Breast epithelium (tissue), 4 donors: ENCODE measurements around the gene PDLIM5. TPM values are rescaled to one million over a fixed set of nuclear protein-coding genes. Genes with fewer than 3 reads are reported as not detected.

ENCODE experiments used
- DNase-seq, 2 donors: peaks; one replicate each; pipeline ENCODE4 v3.0.0-alpha.2; 2019; ENCODE audit warnings: low spot score in 2 of 2
- H3K27ac ChIP-seq, 2 donors: fragments of 200-600 bp; sonication (generic) in 1 of 2; one replicate each; pipeline ENCODE4 v1.5.1; 2016 to 2019; ENCODE audit warnings: mild to moderate bottlenecking in 1 of 2
- H3K27me3 ChIP-seq, 2 donors: fragments of 200-600 bp; sonication (generic) in 1 of 2; one replicate each; pipeline versions ENCODE4 v1.5.1 to v1.6.0; 2017 to 2019; ENCODE audit warnings: control low read depth in 1 of 2, mild to moderate bottlenecking in 1 of 2
- H3K36me3 ChIP-seq: fragments of 200-600 bp; one replicate; pipeline ENCODE4 v1.5.1; 2019
- H3K4me1 ChIP-seq, 2 donors: fragments of 200-600 bp; sonication (generic); one replicate each; pipeline ENCODE4 v1.5.1; 2016 to 2019; ENCODE audit warnings: control low read depth in 1 of 2
- H3K4me3 ChIP-seq, 3 donors: fragments of 200-600 bp; sonication (generic); 1 replicate in 2 of 3; 2 replicates in 1 of 3; pipeline ENCODE4 v1.5.1; 2016 to 2019; ENCODE audit warnings: mild to moderate bottlenecking in 3 of 3, moderate library complexity in 2 of 3
- H3K9me3 ChIP-seq, 2 donors: fragments of 200-600 bp; sonication (generic) in 1 of 2; one replicate each; pipeline ENCODE4 v1.5.1; 2016 to 2019; ENCODE audit warnings: control low read depth in 1 of 2
- POLR2A ChIP-seq: fragments of 450-650 bp; IDR thresholded peaks from one replicate; pipeline ENCODE4 v1.6.1; 2016; ENCODE audit warnings: antibody characterized with exemption, mild to moderate bottlenecking, moderate library complexity
- POLR2AphosphoS5 ChIP-seq, 3 donors: sonication (generic); formaldehyde crosslinking; IDR thresholded peaks; one replicate each; pipeline ENCODE4 v1.6.1; 2017; ENCODE audit warnings: antibody characterized with exemption in 3 of 3
- intact Hi-C: fragments of 100-400 bp; cut with DNase I; formaldehyde crosslinking; loops from one replicate; pipeline ENCODE4 v1.15.1; 2023; ENCODE audit warnings: low total_unique reads
- total RNA-seq, 3 donors: library from RNA; depleted of rRNA; stranded (reverse); fragments of >200 nt; gene quantifications; one replicate each; pipeline ENCODE4 v1.1.0, GENCODE V29; 2016
- TF ChIP-seq, protein P1 (sequence below), 3 donors: fragments of 450-650 bp; IDR thresholded peaks; one replicate each; pipeline ENCODE4 v1.5.1; 2016 to 2017; ENCODE audit warnings: antibody characterized with exemption in 3 of 3, mild to moderate bottlenecking in 3 of 3, moderate library complexity in 3 of 3

The PDLIM5 gene
- total RNA-seq, 3 donors from 2014 or later: 120 to 263 (median 158) TPM

DNA sequence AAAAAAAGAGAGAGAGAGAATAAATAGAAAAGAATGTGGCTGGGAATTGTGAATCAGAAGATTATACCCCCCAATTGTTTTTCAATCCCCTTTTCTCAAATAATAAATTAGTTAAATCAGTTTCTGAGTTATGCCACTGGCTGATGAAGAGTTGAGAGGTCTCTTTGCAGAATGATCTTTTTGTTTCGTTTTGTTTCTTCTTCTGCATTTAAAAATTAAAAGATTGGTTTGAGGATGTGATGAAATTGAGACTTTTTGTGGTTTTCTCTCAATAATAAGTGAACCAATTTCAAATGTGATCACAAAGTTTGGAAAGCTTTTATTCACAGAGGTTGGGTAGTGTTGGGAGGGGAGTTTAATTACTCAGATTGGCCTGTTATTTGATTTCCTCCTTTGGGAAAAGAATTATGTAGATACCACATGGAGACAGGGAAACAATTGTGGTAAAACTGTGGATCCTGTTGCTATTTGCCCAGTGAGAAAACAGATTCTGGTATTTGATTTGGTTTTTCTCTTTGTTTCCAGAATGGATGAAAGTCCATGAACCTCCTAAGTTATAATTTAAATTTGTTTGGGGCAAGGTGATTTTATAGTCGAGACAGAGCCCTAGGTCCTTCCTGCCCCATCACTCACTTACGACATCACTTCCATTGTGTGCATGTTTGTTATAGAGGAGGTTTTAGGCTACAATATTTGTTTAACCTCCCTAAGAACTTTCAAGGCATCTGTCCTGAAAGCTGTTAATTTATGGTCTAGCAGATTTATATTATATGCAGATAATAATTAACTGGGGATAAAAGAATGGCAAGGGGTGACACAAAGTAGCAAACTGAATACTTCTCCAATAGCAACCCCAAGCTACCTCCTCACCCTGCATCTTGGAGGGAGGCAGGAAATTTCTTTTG lies 214.0 kb downstream of the PDLIM5 start:
- intact Hi-C loops: no loop called here
- H3K9me3 ChIP-seq: no peaks in the 10 kb centered on the region
- no peaks in the 10 kb centered on the region for H3K27me3 ChIP-seq
- no peaks in the 10 kb centered on the region for H3K4me1 ChIP-seq
- H3K36me3 ChIP-seq: no peaks in the 10 kb centered on the region
- no peak for DNase-seq
- no peak overlapping the region for H3K27ac ChIP-seq
- TF ChIP-seq, protein P1, sequence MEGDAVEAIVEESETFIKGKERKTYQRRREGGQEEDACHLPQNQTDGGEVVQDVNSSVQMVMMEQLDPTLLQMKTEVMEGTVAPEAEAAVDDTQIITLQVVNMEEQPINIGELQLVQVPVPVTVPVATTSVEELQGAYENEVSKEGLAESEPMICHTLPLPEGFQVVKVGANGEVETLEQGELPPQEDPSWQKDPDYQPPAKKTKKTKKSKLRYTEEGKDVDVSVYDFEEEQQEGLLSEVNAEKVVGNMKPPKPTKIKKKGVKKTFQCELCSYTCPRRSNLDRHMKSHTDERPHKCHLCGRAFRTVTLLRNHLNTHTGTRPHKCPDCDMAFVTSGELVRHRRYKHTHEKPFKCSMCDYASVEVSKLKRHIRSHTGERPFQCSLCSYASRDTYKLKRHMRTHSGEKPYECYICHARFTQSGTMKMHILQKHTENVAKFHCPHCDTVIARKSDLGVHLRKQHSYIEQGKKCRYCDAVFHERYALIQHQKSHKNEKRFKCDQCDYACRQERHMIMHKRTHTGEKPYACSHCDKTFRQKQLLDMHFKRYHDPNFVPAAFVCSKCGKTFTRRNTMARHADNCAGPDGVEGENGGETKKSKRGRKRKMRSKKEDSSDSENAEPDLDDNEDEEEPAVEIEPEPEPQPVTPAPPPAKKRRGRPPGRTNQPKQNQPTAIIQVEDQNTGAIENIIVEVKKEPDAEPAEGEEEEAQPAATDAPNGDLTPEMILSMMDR (IDR thresholded peaks at IDR 0.05): no peak
- no peak for TF ChIP-seq POLR2AphosphoS5 (IDR thresholded peaks at IDR 0.05)
- no peak for TF ChIP-seq POLR2A
- H3K4me3 ChIP-seq: no peak overlapping the region

DNA sequence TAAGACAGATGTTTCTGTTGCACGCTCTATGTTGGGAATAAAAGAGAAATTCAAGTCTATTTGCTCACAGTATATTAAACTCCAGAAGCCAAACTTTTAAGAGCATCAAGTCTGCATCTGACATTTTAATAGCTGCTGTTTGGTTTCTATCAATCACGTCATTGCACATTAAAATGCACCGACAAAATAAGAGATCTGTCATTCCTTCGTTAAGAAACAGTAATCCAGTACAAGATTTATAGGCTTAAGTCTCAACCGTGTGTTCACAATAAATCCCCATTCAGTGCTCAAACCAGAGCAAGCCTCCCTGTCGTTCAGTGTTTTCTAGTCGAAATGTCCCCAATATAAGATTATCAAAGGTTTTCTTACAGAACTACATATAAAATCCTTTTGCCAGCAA lies 217.0 kb downstream of the PDLIM5 start:
- Histone ChIP-seq H3K27me3 (no peaks in the 10 kb centered on the region), H3K4me3 (no peak overlapping the region), H3K27ac (no peak overlapping the region), H3K36me3 (no peaks in the 10 kb centered on the region), H3K4me1 (no peaks in the 10 kb centered on the region), H3K9me3 (no peaks in the 10 kb centered on the region)
- no peak for DNase-seq
- intact Hi-C loops: no loop called here
- TF ChIP-seq POLR2A (no peak), POLR2AphosphoS5 (IDR thresholded peaks at IDR 0.05) (no peak)
- TF ChIP-seq, protein P1 (IDR thresholded peaks at IDR 0.05): no peak

DNA sequence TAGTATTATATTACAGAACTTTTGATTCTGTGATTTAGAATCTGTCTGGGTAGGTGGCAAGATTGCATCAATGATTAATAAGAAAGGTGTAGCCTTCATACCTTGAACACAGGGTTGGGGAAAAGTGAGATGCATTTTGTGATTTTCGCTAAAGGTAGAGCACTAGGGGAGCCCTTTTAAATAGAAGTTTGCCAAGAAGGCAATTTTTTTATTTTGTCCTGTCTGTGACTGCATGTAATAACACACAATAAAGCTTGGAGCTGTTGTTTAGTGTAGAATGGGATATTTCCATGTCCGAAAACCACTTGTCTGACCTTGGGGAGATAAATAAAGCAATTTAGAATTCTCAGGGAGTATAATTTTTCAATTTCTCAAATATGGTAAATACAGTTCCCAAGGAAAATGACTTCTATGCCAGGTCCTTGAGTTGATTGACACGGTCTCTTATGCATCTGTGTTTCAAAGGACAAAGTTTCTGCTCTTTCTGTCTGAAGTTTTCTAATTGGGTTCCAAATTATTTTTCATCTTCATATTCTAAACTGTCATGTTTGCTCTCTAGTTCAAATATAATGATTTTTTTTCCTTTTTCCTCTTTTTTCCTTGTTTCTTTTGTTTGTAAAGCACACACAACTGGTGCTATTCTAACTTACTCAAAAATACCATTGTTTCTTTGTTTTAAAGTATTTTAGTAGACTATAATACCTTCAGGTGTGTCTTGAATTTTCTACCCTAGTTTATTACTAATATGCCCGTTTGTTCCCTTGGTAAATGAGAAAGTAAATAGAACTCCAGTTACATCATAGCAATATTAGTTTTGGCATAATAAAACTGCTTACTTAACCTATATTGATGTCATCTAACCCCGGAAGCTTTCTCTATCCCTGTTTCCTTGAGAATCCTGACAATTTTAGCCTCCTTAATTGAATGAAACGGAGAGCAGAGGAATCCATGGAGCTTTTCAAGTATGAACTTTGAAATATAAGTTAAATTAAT lies 218.2 kb downstream of the PDLIM5 start:
- TF ChIP-seq, protein P1 (IDR thresholded peaks at IDR 0.05): no peak
- TF ChIP-seq POLR2AphosphoS5 (IDR thresholded peaks at IDR 0.05): no peak
- H3K36me3 ChIP-seq: no peaks in the 10 kb centered on the region
- H3K27ac ChIP-seq: peak overlapping the region; percentile 38 to 44
- no peak for DNase-seq
- no peak overlapping the region for H3K4me3 ChIP-seq
- no peaks in the 10 kb centered on the region for H3K9me3 ChIP-seq
- intact Hi-C loops: no loop called here
- no peaks in the 10 kb centered on the region for H3K27me3 ChIP-seq
- H3K4me1 ChIP-seq: no peaks in the 10 kb centered on the region

- no peak overlapping the region for H3K4me3 ChIP-seq
- no peak for DNase-seq
- no peaks in the 10 kb centered on the region for H3K27me3 ChIP-seq
- no peaks in the 10 kb centered on the region for H3K4me1 ChIP-seq
- intact Hi-C loops: no loop called here
- no peaks in the 10 kb centered on the region for H3K9me3 ChIP-seq
- H3K27ac ChIP-seq: peak overlapping the region in 1 of 2 donors; percentile 44
- TF ChIP-seq POLR2A (no peak), POLR2AphosphoS5 (IDR thresholded peaks at IDR 0.05) (no peak)
- TF ChIP-seq, protein P1 (IDR thresholded peaks at IDR 0.05): no peak
- no peaks in the 10 kb centered on the region for H3K36me3 ChIP-seq
Measured at GRCh38 chr4:94671113-94671512, 219.4 kb downstream of the PDLIM5 start.
